HK-2 (cell line): ENCODE results near the gene HOXC11.

Experiments used
- DNase-seq: peaks from one replicate; pipeline ENCODE4 v3.0.0-alpha.2; 2018; ENCODE audit not compliant: unreplicated experiment

The HOXC11 gene

GRCh38 chr12:53972722-53973235, at the start of gene HOXC11:
HOXC11 (plus strand) TSS chr12:53973126; CDS start chr12:53973242, 116 bp downstream.
- DNase-seq: no peak

GRCh38 chr12:53924521-53925405, 48.2 kb upstream of the HOXC11 start:
- DNase-seq: no peak

- DNase-seq: no peak
These were observed 45.5 kb upstream of the HOXC11 start for GRCh38 chr12:53927220-53928029.

- DNase-seq: no peak
These were observed 44.7 kb upstream of the HOXC11 start for GRCh38 chr12:53928054-53928835.

- no peak for DNase-seq
These were observed 43.4 kb upstream of the HOXC11 start for GRCh38 chr12:53929527-53929926.

GRCh38 chr12:53930591-53931255, 42.2 kb upstream of the HOXC11 start:
- DNase-seq: no peak

GRCh38 chr12:53931844-53932581, 40.9 kb upstream of the HOXC11 start:
- no peak for DNase-seq

- DNase-seq: no peak
These were observed 40.0 kb upstream of the HOXC11 start for GRCh38 chr12:53932915-53933314.

- no peak for DNase-seq
These were observed 37.3 kb upstream of the HOXC11 start for GRCh38 chr12:53935383-53936341.

- DNase-seq: no peak
These were observed 35.8 kb upstream of the HOXC11 start for GRCh38 chr12:53937099-53937498.

GRCh38 chr12:53937596-53938325, 35.2 kb upstream of the HOXC11 start:
- DNase-seq: no peak

GRCh38 chr12:53938326-53939140, 34.4 kb upstream of the HOXC11 start, which contains the start of gene HOXC13:
HOXC13 (plus strand) TSS chr12:53938831; CDS start chr12:53938907, 76 bp downstream.
- peak; percentile 91 for DNase-seq

- no peak for DNase-seq
These were observed 33.5 kb upstream of the HOXC11 start for GRCh38 chr12:53939141-53940108.

GRCh38 chr12:53940443-53941014, 32.4 kb upstream of the HOXC11 start:
- no peak for DNase-seq

GRCh38 chr12:53941187-53941586, 31.7 kb upstream of the HOXC11 start:
- DNase-seq: no peak

GRCh38 chr12:53941750-53942149, 31.2 kb upstream of the HOXC11 start:
- DNase-seq: no peak
